HL-60 (cell line): ENCODE results near the gene MALL.

Experiments
- DNase-seq, 2 experiments: peaks; one replicate each; pipeline ENCODE4 v3.0.0-alpha.2; 2010 to 2020; ENCODE audit warnings: low read depth in 1 of 2, low spot score in 1 of 2
- H3K27ac ChIP-seq: fragments of 250-450 bp; sonication (Bioruptor Pico); replicated peaks from 2 replicates; pipeline ENCODE4 v1.5.1; 2020; ENCODE audit warnings: mild to moderate bottlenecking, moderate library complexity
- H3K27me3 ChIP-seq: fragments of 250-450 bp; sonication (Bioruptor Pico); 2 replicates; pipeline ENCODE4 v1.5.1; 2021; ENCODE audit warnings: mild to moderate bottlenecking, moderate library complexity; ENCODE audit not compliant: insufficient read depth, poor library complexity, severe bottlenecking
- H3K4me3 ChIP-seq: replicated peaks from 2 replicates; pipeline ENCODE4 v1.5.1; 2011; ENCODE audit warnings: mild to moderate bottlenecking, control low read depth, low read length; ENCODE audit not compliant: insufficient read depth
- CTCF ChIP-seq: IDR thresholded peaks from one replicate; pipeline ENCODE4 v1.5.1; 2011; ENCODE audit warnings: low read length, control low read depth, inconsistent platforms; ENCODE audit not compliant: insufficient read depth
- GABPA ChIP-seq: IDR thresholded peaks from 2 replicates; pipeline ENCODE4 v1.6.1; 2012; ENCODE audit warnings: low read depth
- POLR2AphosphoS5 ChIP-seq: IDR thresholded peaks from 2 replicates; pipeline ENCODE4 v1.6.1; 2012; ENCODE audit warnings: low read depth
- REST ChIP-seq: IDR thresholded peaks from 2 replicates; pipeline ENCODE4 v1.6.1; 2012; ENCODE audit warnings: low read depth; ENCODE audit not compliant: insufficient replicate concordance
- SPI1 ChIP-seq: IDR thresholded peaks from 2 replicates; pipeline ENCODE4 v1.6.1; 2012; ENCODE audit warnings: low read depth, mild to moderate bottlenecking, borderline replicate concordance

Gene MALL

GRCh38 chr2:110105183-110105582 lies 10.4 kb downstream of the MALL start:
- DNase-seq, result no peak
- peaks cover 3% of the 10 kb centered on the region for H3K27me3 ChIP-seq
- no peak for TF ChIP-seq SPI1
- TF ChIP-seq POLR2AphosphoS5, result no peak
- no peak for TF ChIP-seq REST
- no peak for TF ChIP-seq GABPA
- TF ChIP-seq CTCF, result no peak
- no peak overlapping the region for H3K27ac ChIP-seq
- no peak overlapping the region for H3K4me3 ChIP-seq

- Histone ChIP-seq H3K27ac (no peak overlapping the region), H3K27me3 (no peaks in the 10 kb centered on the region), H3K4me3 (no peak overlapping the region)
- no peak for DNase-seq
- TF ChIP-seq CTCF (no peak), REST (no peak), POLR2AphosphoS5 (no peak), GABPA (no peak), SPI1 (no peak)
Measured at GRCh38 chr2:110104025-110104771, 11.4 kb downstream of the MALL start.

- Histone ChIP-seq H3K27ac (no peak overlapping the region), H3K27me3 (no peaks in the 10 kb centered on the region), H3K4me3 (no peak overlapping the region)
- no peak for DNase-seq
- no peak for TF ChIP-seq GABPA
- TF ChIP-seq SPI1, result no peak
Measured at GRCh38 chr2:110103061-110103961, 12.3 kb downstream of the MALL start.
